ENCODE measurements around the gene KCTD7. TPM values are rescaled to one million over a fixed set of nuclear protein-coding genes. Genes with fewer than 3 reads are reported as not detected.
"Not testable (repeated sequence)": the region's sequence is repeated elsewhere in the genome, so short reads cannot be mapped to it uniquely, and the experiment has no call there.

KCTD7 gene
- polyA plus RNA-seq, 3 donors: 23.1 to 28.8 (median 23.5) TPM

DNA sequence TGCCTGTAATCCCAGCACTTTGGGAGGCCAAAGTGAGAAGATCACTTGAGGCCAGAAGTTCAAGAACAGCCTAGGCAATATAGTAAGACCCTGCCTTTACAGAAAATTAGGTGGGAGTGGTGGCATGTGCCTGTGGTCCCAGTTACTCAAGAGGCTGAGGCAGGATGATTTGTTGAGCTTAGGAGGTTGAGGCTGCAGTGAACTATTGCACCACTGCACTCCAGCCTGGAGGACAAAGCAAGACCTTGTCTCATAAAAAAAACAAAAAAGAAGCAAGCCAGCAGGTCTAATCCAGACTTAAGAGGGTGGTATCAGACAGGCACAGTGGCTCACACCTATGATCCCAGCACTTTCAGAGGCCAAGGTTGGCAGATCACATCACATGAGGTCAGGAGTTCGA lies 24.5 kb upstream of the KCTD7 start:
- no peak for DNase-seq

DNA sequence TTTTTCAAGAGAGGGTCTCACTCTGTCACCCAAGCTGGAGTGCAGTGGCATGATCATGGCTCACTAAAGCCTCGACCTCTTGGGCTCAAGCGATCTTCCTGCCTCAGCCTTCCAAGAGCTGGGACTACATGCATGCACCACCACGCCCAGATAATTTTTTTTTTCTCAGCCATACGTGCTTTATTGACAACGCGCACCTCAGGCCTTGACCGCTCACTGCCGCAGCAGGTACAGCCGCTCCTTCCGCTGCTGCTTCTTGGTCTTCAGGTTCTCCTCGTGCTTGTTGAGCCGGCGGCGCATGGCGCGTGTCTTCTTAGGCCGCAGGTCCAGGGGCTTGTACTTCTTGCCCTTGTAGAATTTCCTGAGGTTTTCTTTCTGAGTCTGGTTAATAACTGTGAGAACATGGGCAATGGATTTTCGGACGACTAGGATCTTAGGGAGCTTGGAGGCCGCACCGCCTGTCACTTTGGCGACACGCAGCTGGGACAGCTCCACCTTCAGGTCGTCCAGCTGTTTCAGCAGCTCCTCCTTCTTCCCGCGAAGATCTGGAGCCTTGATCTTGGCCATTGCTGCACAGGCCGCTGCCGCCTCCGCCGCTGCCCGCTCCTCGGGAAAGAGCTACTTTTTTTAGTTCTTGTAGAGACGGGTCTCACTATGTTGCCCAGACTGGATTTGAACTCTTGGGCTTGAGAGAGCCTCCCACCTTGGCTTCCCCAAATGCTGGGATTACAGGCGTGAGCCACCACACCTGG lies 22.0 kb upstream of the KCTD7 start:
- DNase-seq: not testable (repeated sequence)

DNA sequence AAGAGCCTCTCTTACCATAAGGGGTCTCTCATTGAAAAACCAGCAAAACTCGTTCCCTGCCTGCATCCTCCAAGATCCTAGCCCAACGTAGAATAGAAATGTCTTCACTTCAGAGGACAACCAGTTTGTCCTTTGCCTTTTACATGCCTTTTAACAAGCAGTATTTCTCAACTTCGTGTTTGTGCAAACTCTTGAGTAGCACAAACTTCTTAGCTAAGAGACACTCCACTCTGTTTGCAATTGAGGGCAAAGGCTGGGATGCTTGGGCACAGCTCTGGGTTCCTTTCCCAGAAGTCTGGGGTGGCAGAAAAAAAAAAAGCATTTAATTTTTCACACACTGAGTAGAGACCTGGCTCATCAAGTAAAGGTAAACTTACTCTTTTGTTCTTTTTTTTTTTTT lies 19.5 kb upstream of the KCTD7 start:
- DNase-seq: no peak

DNA sequence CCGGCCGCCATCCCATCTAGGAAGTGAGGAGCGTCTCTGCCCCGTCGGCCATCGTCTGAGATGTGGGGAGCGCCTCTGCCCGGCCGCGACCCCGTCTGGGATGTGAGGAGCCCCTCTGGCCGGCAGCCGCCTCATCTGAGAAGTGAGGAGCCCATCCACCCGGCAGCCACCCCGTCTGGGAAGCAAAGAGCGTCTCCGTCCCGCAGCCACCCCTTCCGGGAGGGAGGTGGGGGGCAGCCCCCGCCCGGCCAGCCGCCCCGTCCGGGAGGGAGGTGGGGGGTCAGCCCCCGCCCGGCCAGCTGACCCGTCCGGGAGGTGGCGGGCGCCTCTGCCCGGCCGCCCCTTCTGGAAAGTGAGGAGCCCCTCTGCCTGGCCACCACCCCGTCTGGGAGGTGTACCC lies 14.1 kb upstream of the KCTD7 start:
- DNase-seq: not testable (repeated sequence)

DNA sequence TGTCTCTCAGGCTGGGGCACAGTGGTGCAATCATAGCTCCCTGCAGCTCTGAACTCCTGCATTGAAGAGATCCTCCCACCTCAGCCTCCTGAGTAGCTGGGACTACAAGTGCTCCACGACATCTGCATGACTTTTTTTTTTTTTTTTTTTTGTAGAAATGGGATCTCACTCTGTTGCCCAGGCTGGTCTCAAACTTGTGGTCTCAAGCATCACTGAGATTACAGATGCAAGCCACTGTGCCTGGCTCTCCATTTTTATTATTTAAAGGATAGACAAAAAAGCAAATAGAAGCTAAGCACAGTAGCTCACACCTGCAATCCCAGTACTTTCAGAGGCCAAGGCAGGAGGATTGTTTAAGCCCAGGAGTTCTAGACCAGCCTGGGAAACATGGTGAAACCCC lies 13.0 kb upstream of the KCTD7 start:
- no peak for DNase-seq

DNA sequence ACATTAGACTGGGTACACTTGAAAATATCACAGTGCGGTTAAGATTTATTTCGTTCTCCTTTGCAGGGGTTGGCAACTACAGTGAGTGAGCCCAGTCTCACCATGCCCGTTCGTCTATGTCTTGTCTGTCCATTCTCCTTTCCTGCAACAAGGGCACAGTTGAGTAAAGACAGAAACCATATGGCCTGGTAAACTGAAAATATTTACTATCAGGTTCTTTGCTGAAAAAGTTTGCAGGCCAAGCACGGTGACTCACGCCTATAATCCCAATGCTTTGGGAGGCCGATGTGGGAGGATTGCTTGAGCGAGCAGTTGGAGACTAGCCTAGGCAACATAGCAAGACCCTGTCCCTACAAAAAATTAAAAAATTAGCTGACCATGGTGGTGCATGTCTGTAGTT lies 11.4 kb upstream of the KCTD7 start:
- no peak for DNase-seq

DNA sequence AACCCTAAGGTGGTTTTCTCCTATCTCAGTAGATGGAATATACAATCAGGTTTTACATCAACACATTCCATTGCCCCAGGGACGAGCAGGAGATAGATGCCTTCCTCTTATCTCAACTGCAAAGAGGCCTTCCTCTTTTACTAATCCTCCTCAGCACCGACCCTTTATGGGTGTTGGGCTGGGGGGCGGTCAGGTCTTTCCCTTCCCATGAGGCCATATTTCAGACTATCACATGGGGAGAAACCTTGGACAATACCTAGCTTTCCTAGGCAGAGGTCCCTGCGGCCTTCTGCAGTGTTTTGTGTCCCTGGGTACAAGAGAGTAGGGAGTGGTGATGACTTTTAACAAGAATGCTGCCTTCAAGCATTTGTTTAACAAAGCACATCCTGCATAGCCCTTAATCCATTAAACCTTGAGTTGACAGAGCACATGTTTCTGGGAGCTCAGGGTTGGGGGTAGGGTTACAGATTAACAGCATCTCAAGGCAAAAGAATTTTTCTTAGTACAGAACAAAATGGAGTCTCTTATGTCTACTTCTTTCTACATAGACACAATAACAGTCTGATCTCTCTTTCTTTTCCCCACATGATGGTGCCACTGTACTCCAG lies 9.2 kb upstream of the KCTD7 start:
- DNase-seq: peak; percentile 9

DNA sequence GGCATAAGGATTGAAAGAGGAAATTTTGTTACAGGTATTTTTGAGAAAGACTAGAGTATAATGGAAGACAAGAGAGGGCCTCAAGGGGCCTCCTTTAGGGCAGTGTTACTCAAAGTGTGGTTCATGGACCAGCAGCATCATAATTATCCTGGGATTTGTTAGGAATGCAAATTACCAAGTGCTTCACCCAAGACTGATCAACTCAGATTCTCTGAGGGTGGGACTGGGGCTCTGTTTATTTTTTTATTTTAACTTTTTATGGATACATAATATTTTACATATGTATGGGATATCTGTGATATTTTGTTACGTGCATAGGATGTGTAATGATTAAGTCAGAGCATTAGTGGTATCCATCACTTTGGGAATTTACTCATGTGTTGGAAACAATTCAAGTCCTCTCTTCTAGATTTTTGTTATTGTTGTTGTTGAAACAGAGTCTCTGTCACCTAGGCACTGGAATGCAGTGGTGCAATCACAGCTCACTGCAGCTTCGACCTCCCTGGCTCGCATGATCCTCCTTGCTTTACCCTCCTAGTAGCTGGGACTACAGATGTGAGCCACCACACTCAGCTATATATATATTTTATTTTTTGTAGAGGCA lies 2.2 kb upstream of the KCTD7 start:
- no peak for DNase-seq

DNA sequence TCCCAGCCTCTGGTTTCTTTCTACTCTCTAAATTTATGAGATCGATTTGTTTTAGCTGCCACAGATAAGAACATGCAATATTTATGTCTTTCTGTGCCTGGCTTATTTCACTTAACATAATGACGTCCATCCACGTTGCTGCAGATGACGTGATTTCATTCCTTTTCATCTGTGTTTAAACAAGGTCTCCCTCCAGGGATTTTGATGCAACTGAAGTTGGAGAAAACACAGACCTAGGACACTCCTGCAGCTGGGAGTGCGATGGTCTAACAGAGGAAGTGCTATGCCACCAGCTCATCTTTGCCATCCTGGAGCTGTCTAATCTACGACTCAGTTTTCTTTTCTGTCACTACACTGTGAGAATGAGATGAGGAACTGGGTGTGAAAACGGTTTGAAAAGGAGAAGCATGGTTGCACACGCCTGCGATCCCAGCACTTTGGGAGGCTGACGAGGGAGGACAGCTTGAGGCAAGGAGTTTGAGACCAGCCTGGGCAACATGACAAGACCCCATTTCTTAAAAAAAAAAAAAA lies 1.5 kb upstream of the KCTD7 start:
- DNase-seq: no peak

DNA sequence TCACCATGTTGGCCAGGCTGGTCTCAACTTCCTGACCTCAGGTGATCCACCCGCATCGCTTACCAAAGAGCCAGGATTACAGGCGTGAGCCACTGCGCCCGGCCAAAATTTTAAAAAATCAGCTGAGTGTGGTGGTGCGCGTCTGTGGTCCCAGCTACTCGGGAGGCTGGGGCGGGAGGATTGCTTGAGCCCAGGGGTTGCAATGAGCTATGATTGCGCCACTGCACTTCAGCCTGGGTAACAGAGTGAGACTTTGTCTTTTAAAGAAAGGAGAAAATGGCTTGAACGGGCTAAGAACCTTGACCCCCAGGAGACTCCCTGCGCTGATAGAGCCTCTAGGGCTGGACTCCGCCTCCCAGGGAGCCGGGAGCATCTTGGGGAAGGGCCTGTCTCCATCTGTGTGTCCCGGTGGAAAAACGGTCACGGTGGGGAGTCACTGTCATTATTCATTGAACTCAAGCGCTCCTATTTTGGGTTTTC lies 760 bp upstream of the KCTD7 start:
- no peak for DNase-seq

DNA sequence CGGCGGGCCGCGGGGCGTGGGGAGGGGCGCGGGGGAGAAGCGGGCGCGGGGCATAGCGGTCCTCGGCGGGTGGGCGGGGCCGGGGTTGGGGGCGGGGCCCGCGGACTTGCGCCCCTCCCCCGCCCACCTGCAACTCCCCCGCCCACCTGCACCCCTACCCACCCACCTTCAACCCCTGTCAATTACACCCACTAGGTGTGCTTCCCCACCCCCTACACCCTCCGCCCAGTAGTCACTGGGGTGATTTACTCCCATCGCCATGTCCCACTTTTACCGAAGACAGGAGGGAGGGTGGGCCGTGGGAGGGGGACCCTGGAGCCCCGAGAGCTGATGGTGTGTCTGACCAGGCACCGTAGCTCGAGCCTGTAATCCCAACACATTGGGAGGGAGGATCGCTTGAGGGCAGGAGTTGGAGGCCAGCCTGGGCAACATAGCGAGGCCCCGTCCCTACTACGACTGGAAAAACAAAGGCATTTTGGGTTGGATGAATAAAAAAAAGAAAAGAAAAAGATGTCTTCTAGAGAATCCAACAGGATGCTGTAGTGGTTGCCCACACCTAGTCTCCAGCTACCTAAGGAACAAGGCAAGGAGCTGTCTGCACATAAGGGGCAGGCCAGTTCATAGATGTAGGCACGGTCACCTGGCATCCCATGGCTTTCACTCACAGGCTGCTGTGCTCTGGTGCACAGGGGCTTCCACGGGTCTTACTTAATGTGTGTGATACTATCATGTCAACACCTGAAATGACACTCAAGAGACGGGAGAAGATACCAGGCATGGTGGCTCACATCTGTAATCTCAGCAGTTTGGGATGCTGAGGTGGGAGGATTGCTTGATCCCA lies 761 bp downstream of the KCTD7 start:
- DNase-seq: peak; percentile 10

DNA sequence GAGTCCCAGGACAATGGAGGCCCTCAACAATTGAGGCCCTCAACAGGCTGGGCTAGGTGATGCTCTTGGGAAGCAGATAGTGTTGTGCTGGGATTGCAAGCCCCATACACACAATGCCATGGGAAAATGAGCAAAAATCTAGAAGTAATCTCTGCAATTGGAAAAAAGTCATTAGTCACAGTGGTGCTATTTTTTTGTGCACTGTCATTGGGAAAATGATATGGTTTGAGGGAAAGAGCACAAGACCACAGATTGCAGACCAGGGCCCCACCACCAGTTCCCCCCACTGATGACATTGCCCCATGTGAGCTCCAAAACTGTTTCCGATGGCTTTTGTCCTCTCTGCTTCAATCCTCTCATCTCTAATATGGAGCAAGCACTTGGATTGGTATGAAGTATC lies 1.9 kb downstream of the KCTD7 start:
- no peak for DNase-seq

DNA sequence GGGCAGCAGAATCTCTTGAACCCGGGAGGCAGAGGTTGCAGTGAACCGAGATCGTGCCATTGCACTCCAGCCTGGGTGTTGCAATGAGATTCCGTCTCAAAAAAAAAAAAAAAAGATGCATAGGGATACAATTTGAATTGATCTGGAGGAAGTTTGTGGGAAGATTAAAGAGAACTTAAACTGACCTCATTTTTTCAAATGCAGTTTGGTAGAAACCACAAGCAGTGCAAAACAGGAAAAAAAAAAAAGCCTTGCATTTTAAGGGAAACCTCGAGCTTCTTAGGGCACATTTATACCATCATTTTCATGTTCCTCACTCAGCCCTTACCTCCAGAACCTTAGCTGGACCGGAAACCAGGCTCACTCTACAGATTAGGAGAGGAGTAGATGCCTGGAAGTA lies 2.8 kb downstream of the KCTD7 start:
- DNase-seq: no peak

DNA sequence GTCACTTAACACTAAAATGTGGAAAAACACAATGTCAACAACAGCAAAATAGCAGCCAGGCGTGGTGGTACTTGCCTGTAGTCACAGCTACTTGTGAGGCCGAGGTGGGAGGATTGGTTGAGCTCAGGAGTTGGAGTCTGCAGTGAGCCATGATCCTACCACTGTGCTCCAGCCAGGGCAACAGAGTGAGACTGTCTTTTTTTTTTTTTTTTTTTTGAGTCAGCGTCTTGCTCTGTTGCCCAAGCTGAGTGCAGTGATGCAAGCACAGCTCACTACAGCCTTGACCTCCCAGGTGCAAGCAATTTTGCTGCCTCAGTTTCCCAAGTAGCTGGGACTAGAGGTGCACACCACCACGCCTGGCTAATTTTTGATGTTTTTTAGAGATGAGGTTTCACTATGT lies 6.1 kb downstream of the KCTD7 start:
- no peak for DNase-seq

DNA sequence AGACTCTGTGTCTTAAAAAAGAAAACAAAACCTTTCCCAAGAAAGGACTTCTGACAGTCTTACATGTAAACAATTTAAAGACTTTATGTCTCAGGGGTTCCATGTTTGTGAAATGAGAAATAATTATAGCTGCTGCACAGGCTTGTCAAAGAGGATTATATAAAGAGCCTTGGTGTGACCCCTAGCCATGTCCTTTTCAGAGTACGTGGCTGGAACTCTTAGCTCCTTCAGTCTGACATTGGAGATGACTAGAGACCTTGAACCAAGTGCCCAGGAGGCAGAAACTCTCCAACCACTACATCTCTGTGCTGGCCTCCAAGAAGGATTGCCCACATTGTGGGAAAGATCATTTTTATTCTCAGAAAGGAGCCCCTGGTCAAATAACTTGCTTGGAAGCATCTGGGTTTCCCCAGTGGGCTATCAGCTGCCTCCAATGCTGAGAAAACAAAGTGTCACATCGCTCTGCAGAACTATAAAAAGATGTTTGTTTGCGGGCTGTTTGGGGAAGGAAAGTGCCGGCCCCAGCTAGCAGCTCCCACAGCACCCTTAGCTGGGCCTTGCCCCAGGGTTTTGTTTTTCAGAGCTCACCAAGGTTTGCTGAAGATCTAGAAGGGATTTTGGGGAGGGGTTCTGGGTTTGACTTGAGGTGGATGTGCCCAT lies 6.8 kb downstream of the KCTD7 start:
- DNase-seq: not testable (repeated sequence)

DNA sequence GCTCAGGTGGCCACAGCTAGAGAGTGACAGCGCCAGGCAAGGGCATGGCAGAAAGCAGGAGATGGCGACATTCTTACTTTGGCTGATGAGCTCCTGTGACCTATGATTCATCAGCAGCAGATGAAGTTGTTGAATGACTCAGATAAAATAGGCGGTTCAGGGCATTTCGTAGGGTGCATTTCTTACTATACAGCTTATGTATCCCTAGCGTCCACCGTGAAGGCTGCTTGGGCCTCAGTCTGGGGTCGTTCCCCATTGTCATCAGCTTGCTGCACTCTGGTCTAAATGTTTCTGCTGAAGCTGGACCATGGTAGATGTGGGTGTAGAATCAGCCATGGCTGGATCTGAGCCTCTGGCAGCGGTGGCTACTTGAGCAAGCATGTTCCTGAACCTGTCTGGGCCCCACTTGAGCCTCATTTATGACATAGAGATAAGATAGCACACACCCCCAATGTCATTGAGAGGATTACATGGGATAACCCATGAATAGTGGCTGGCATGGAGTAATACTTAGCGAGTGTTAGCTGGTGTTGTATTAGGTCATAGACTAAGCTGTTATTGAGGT lies 7.4 kb downstream of the KCTD7 start:
- not testable (repeated sequence) for DNase-seq

DNA sequence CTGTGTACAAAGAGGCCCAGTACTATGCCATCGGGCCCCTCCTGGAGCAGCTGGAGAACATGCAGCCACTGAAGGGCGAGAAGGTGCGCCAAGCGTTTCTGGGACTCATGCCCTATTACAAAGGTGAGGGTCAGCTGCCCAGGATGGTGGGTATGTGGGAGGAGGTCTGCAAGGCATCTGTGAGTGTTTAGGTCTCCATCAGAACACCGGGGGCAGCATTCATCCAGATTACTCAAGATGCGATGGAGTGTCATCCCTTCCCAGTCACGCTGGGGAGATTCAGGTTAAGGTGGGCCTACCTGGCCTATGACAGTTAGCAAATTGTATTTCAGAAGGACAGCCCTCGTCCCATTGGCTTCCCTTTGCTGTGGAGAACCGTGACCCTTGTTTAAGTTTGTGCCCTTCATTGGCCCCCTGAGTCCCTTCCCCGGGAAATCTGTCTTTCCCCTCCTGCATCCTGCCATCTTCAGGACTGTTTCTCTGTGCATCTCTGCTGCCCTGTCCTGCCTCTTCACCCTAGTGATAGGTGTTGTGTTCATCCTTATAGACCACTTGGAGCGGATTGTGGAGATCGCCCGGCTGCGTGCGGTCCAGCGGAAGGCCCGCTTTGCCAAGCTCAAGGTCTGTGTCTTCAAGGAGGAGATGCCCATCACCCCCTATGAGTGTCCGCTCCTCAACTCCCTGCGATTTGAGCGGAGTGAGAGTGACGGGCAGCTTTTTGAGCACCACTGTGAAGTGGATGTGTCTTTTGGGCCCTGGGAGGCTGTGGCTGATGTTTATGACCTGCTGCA lies 9.8 kb downstream of the KCTD7 start:
- no peak for DNase-seq

DNA sequence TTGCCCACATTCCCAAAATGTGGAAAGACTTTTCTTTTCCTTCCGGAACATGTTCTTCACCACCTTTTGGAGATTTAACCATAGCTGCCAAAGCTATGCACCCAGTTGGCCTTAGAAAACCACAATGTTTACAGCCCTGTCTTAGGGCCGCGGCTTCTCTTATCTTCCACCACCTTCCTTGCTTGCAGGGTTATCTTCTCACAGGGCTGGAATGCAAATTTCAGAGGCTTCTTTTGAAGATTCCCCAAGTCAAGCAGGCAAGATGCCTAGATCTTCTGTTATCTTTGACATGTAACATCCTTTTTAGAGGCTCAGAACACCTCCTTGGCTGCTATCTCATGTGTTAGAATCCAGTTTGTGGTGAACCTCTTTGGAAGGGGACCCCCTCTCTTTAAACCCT lies 11.1 kb downstream of the KCTD7 start:
- DNase-seq: no peak

DNA sequence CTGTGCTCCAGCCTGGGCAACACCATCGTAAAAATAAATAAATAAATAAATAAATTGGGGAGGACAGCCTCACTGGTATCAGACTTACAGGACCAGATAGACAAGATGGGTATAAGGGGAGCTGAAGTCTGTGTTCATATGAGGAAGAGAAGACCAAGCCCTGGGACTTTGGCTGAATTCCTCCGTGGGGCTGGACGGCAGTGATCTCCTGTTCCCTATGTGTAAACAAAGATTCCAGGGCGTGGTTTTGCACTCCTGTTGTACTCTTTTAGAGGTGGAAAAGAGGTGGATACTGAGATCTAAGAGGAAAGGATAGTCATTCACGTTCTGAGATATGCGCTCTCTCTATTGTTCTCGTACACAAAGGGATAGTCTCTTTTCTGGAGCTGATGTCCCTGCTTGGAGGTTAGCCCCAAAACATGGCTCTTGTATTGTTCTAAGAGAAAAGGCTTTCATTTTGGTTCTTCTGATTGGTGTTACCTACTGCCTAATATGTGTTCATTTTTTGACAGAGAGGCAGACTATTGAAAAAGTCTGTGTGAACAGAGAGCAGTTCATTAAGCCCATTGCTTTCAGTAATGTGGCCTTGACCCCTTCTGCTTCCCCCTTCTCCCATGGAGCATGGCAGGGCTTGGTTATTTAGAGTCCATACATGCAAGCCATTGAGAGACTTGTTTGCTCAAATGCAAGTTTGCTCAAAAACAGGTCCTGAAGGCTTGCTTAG lies 12.3 kb downstream of the KCTD7 start:
- DNase-seq: no peak

DNA sequence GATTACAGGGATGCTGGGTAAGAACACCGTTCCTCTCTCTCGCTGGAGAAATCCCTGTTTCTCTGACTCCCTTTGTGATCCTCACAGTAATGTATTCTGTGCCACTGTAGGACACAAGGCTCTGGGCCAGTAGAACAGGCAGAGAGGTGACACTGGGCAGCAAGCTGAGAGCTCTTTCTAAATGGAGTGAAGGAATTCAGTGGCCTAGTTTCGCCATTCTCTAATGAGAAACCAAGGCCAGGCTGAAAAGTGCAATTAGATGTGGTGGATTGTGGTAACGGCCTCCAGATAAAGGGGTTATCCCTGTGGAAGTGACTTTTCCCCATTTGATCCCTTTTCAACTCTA lies 12.8 kb downstream of the KCTD7 start:
- DNase-seq: no peak

All from renal pelvis (tissue), 4 donors.